Fibroblast of pulmonary artery (primary cell): Measurements from ENCODE around the gene RAPGEF5.

Experiments used
- DNase-seq: peaks from one replicate; pipeline ENCODE4 v3.0.0-alpha.2; 2010; ENCODE audit warnings: low read depth
- H3K4me3 ChIP-seq: replicated peaks from 2 replicates; pipeline ENCODE4 v1.5.1; 2011; ENCODE audit warnings: low read depth, mild to moderate bottlenecking, control low read depth, low read length, moderate library complexity
- TF ChIP-seq, protein P1 (sequence below): IDR thresholded peaks from 2 replicates; pipeline ENCODE4 v1.5.1; 2011; ENCODE audit warnings: mild to moderate bottlenecking, control low read depth, low read length, inconsistent platforms; ENCODE audit errors: missing control alignments

RAPGEF5 gene

DNA sequence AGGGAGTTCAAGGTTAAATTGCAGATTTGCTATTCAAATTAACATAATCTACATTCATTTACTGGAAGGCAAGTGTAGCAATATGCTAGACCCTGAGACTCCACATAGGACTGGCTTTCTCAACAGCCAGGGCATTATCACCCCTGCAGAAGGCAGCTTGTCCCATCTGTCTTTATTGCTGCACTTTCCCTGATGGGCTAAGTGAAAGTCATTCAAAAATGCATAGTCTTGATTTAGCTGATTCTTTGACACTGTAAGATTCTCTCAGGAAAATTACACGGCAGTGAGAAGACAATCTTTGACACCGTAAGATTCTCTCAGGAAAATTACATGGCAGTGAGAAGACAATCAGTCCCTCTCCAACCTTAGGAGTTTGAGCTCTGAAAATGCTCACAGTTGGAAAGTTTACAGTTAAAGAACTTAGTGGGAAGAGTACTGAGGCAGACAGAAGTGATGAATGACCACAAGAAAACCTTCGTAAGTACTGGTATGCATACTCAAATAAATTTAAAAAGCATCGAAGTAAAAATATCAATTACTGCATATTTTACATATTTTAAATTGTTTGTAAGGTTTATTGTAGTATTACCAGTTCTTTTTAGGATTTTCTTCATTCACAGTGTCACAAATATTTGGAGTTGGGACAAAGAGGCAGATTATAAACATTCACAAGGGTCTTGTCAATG lies 88.9 kb downstream of the RAPGEF5 start:
- DNase-seq, result no peak
- TF ChIP-seq, protein P1, sequence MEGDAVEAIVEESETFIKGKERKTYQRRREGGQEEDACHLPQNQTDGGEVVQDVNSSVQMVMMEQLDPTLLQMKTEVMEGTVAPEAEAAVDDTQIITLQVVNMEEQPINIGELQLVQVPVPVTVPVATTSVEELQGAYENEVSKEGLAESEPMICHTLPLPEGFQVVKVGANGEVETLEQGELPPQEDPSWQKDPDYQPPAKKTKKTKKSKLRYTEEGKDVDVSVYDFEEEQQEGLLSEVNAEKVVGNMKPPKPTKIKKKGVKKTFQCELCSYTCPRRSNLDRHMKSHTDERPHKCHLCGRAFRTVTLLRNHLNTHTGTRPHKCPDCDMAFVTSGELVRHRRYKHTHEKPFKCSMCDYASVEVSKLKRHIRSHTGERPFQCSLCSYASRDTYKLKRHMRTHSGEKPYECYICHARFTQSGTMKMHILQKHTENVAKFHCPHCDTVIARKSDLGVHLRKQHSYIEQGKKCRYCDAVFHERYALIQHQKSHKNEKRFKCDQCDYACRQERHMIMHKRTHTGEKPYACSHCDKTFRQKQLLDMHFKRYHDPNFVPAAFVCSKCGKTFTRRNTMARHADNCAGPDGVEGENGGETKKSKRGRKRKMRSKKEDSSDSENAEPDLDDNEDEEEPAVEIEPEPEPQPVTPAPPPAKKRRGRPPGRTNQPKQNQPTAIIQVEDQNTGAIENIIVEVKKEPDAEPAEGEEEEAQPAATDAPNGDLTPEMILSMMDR, result no peak
- H3K4me3 ChIP-seq, result no peak overlapping the region

- DNase-seq, result no peak
- H3K4me3 ChIP-seq, result no peak overlapping the region
- TF ChIP-seq, protein P1, result no peak
These were observed 94.4 kb downstream of the RAPGEF5 start for GRCh38 chr7:22262538-22262937.

- TF ChIP-seq, protein P1, result no peak
- H3K4me3 ChIP-seq, result no peak overlapping the region
- no peak for DNase-seq
These were observed 100.3 kb downstream of the RAPGEF5 start for GRCh38 chr7:22256541-22257096.

DNA sequence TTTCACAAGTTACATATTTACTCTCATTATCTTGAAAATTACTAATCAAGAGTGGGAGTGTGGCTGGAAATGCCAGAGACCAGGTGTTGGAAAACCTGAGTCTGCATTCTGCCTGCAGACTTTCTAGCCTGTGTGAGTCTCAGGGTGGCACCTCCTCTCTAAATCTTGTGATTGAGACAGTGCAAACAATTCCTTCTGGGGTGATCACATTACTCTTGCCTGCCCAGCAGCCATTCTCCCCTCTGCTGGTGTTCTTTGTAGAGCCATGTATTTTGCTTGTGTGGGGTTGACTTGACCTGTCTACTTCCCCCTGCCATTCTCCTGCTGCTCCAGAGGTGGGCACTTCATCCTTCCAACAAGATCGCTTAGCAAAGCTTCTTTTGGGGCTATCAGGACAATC lies 101.1 kb downstream of the RAPGEF5 start:
- DNase-seq, result no peak
- TF ChIP-seq, protein P1, result no peak

GRCh38 chr7:22255342-22255741 lies 101.6 kb downstream of the RAPGEF5 start:
- TF ChIP-seq, protein P1, result no peak
- H3K4me3 ChIP-seq, result no peak overlapping the region
- no peak for DNase-seq

More for the DNA sequence above, 101.1 kb downstream of the RAPGEF5 start:
- H3K4me3 ChIP-seq, result no peak overlapping the region

- no peak overlapping the region for H3K4me3 ChIP-seq
- TF ChIP-seq, protein P1, result no peak
- no peak for DNase-seq
These were observed 103.9 kb downstream of the RAPGEF5 start for GRCh38 chr7:22252936-22253536.
